GM18526 (cell line): ENCODE measurements around the gene ARL14.

Source experiments
- POLR2A ChIP-seq: IDR thresholded peaks from 3 replicates; pipeline ENCODE4 v1.6.1; 2011; ENCODE audit not compliant: insufficient read length; ENCODE audit errors: extremely low read depth

The ARL14 gene

DNA sequence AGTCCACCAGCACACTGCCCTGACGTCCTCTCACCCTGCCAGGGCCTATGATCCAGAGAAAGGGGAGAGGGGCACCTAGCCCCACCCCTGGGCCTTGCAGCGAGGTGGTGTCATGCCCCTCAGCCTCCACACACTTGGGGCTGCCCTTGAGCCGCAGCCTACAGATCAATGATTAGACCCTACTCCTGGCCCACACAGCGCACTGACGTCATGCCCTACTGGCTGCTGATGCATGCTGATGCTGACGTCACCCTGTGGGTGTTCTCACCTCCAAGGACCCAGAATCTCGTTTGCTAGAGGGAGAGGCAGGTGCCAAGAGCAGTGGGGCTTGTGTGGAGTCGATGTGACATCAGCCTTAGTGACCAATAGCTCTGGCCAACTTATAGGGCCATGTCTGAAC, 18.0 kb downstream of the ARL14 start:
- no peak for TF ChIP-seq POLR2A

DNA sequence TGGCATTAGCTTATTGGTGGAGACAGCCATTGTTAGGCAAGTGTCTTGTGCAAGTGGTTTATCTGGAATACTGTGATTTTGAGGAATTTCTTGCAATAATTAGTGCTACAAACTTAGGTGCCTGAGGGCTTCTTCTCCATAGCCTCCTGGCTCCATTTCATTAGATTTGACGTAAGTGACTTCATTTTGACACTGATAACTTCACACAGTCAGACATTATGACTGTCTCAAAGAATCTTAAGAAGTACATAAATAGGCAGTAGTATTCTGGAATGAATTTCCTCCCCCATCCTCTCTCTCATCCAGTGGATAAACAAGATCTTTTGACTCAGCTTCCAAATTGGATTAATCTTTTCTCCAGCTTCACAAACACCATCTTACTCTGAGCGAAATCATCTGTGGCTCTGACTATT, 19.0 kb downstream of the ARL14 start:
- no peak for TF ChIP-seq POLR2A

DNA sequence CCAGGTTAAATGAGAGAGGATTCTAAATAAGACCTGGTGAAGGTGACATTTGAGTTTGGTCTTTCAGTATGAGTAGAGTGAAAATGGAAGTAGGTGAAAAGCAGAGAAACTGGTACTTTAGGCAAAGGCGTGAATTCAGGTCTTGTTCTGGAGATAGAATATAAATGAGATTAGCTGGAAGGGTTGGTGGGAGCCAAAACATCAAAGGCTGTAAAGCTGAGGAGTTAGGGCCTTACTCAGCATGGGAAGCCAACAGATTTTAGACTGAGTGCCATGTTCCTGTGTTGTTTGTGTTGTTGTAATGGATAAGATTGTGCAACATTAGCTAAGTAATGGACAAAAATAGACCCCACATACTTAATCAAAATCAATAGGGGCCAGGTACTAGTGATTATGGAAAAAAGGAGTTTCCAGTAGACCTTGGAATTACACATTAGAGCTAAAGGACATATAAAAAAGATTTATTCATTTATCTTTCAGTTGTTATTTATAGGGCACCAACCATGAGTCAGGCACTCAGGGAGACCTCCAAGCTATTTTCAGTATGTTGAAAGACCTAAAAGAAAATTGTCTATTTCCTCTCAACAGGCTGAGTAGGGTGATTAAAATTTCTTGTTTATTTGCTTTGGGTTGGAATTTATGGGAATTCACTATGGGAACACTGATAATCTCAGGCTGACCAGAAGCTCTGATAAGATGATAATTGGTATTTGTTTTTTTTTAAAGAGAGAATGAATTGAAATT, 20.8 kb downstream of the ARL14 start:
- TF ChIP-seq POLR2A, result no peak

GRCh38 chr3:160698599-160699195, 21.7 kb downstream of the ARL14 start:
- TF ChIP-seq POLR2A, result no peak

- TF ChIP-seq POLR2A, result no peak
Measured at GRCh38 chr3:160701490-160701889, 24.5 kb downstream of the ARL14 start.

DNA sequence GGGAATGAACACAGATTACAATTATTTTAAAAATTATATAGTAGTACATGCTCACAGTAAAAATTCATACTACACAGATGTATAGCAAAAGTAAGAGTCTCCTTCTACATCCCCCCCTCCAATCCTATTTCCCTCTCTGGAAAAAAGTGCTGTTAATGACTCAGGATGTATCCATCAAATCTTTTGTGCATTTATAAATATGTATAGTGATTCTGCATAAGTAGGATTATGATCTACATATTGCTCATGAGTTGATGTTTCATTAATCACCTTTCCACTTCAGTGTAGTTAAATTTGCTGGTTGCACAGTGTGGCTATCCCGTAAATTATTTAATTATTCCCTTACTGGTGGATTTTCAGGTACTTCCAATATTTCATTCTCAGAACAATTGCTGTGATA, 25.3 kb downstream of the ARL14 start:
- TF ChIP-seq POLR2A, result no peak

DNA sequence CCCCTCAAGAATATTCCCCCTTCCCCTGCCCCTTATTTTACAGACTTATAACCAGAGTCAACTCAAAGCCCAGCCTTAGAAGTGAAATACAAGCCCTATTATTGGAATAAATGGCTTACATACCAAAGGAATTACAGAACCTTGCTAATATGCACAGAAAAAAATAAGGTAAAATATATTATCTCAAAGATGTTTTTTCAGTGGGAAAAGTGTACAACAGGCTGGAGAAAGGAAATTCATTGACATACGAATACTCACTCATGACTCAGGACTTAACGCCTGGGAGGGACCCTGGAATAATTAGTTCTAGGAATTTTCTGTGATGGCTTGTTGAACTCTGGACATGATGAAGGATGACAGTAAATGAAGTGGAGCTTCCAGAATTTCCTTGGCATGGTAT, 27.0 kb downstream of the ARL14 start:
- TF ChIP-seq POLR2A, result no peak

DNA sequence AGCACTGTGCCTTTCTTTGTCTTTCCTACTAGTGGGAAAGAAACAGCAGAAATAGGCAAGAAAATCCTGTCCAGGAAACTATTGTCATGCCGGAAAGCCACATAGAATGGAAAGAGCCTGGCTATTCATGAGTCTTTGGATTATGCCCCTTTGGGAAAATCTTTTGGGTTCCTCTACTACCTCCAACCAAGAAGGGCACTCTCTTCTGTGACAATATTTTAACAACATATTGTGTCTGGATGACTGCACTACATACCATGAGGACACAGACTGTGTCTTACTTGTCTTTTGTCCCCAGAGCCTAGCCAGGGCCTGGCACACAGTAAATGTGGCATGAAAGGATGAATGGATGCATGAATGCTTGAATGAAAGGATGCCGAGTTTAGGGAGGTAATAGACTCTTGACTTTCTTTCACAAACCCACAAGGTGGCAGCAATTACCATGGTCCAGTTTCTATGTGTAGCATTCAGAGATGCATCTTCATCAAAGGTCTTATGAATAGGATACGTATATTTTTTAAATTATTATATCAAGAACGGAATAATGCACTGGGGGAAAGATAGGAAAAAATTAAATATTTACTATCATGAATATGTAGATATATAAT, 30.3 kb downstream of the ARL14 start:
- no peak for TF ChIP-seq POLR2A

GRCh38 chr3:160709477-160710182, 32.7 kb downstream of the ARL14 start:
- TF ChIP-seq POLR2A, result no peak

DNA sequence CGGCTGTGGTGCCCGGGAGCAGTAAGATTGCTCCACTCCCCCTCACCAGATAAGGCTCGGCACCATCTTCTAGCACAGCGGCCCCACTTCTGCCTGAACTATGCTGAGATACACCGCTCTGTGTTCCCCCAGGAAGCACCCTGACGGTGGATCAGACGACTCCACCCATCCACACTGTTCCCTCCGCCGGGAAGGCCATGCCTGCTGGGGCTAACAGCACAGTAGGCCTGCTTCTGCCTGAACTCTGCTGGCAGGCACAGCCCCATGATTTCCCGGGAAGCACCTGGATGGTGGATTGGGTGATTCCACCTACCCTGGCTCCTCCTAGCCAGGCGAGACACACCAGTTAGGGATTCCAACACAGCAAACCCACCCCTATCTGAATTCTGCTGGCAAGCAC, 42.8 kb downstream of the ARL14 start:
- TF ChIP-seq POLR2A, result no peak

DNA sequence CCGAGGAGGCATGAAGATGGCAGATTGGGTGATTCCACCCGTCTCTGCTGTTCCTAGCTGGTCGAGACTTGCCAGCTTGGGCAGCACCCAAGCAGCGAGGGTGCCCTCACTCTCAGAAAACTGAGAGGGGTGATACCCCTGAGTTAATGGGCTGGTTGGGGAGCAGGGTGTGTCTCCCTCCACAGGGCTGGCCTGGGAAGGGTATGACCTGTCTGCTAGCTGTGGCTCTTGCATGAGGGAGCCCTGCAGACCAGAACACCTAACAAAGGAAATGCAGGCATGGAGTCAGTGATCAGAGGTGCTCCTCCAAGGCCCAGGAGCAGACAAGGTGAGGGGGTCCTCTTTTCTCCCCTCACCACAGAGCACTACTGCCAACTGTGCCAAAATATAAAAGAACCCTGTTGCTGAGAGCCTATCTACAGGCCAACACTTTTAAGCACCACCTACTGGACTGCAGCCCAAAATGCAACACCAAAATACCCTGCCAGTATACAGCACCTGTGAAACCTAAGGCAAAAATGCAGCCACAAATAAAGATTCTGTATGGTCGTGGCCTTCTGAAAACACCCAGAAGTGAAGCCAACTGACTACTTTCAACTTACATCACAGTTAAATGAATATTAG, 43.3 kb downstream of the ARL14 start:
- TF ChIP-seq POLR2A, result no peak

DNA sequence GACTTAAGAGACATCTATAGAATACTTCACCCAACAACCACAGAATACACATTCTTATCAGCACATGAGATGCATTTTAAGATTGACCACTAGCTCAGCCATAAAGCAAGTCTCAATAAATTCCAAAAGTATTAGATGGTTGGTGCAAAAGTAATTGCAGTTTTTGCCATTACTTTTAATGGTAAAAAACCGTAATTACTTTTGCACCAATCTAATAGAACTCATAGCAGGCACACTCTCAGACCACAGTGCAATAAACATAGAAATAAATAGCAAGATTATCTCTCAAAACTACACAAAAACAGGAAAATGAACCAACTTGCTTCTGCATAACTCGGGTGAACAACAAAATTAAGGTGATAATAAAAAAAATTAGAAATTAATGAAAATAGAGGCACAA, 45.4 kb downstream of the ARL14 start:
- TF ChIP-seq POLR2A, result no peak

- no peak for TF ChIP-seq POLR2A
Measured at GRCh38 chr3:160725338-160725737, 48.4 kb downstream of the ARL14 start.
